Activated naive CD8-positive, alpha-beta T cell treated with anti-CD3 and anti-CD28 coated beads for 36 hours (primary cell): Measurements from ENCODE around the gene CCDC106. TPM values are rescaled to one million over a fixed set of nuclear protein-coding genes. Genes with fewer than 3 reads are reported as not detected.

Source experiments
- DNase-seq: peaks from one replicate; pipeline ENCODE4 v3.0.0; 2021
- H3K27ac Mint-ChIP-seq: one replicate; pipeline ENCODE4 v1.8.0; 2022; ENCODE audit warnings: mild to moderate bottlenecking, moderate library complexity, mixed read lengths
- H3K27me3 Mint-ChIP-seq: one replicate; pipeline ENCODE4 v1.8.0; 2022; ENCODE audit warnings: mild to moderate bottlenecking, mixed read lengths
- H3K36me3 Mint-ChIP-seq: one replicate; pipeline ENCODE4 v1.8.0; 2021; ENCODE audit warnings: mild to moderate bottlenecking, mixed read lengths
- H3K4me1 Mint-ChIP-seq: one replicate; pipeline ENCODE4 v1.8.0; 2021; ENCODE audit warnings: mixed read lengths
- H3K4me3 Mint-ChIP-seq: one replicate; pipeline ENCODE4 v1.8.0; 2022; ENCODE audit warnings: mild to moderate bottlenecking, moderate library complexity, mixed read lengths
- H3K9me3 Mint-ChIP-seq: one replicate; pipeline ENCODE4 v1.8.0; 2022; ENCODE audit warnings: mixed read lengths
- total RNA-seq, 2 experiments: library from RNA; stranded (reverse); gene quantifications; one replicate each; pipeline ENCODE4 v1.2.3, GENCODE V29; 2021

Gene CCDC106
- total RNA-seq, 2 experiments from 2014 or later, result 10.9 to 12.0 TPM

DNA sequence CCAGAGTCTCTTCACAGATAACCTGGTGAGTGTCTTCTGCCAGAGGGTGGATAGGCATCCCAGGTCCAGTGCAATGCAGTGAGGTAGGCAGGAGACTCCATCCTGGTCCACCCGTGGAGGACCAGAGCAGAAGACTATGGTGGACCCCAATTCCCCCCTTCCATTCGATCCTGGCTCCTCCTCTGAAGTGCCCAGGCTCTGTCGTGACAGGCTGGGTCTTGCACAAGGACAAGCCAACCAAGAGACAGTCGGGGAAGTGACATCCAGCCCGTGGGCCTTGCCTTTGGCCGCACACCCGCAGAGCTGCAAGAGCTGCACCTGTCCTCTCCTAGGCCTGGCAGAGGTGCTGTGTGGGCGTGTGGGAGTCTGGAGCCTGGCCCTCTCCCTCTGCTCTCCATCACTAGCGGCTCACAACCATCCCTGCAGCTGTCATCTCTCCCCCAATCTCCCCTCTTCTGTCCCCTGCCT is 26.8 kb upstream of the CCDC106 start:
- peaks cover 21% of the 10 kb centered on the region for H3K36me3 Mint-ChIP-seq
- peak overlapping the region; percentile 78 for H3K27ac Mint-ChIP-seq
- DNase-seq, result no peak
- peaks cover 38% of the 10 kb centered on the region for H3K4me1 Mint-ChIP-seq
- H3K4me3 Mint-ChIP-seq, result no peak overlapping the region
- no peaks in the 10 kb centered on the region for H3K9me3 Mint-ChIP-seq
- H3K27me3 Mint-ChIP-seq, result no peaks in the 10 kb centered on the region

DNA sequence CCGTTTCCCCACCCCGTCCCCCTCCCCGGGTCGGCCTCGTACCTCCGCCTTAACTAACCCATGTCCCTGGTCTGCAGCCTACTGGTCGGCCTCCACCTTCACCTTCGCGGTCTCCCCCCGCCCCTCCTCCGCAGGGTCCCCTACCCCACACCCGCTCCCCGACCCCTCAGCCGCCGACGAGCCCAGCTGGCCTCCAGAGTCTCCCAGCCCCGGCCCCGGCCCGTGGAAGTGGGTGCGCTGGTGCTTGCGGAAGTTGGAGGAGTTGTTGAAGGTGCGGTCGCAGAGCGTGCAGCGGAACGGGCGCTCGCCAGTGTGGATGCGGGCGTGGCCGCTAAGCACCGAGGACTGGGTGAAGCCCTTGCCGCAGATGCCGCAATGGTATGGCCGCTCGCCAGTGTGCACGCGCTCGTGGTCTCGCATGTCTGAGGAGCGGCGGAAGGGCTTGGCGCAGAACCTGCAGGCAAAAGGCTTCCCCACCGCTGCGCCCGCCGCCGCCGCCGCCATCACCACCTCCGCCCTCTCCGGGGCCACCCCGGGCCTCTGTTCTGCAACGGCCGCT is 26.3 kb upstream of the CCDC106 start:
- Mint-ChIP-seq H3K36me3 (peaks cover 19% of the 10 kb centered on the region), H3K4me3 (no peak overlapping the region), H3K9me3 (no peaks in the 10 kb centered on the region), H3K4me1 (peaks cover 44% of the 10 kb centered on the region), H3K27ac (no peak overlapping the region), H3K27me3 (peaks cover 1% of the 10 kb centered on the region)
- no peak for DNase-seq

DNA sequence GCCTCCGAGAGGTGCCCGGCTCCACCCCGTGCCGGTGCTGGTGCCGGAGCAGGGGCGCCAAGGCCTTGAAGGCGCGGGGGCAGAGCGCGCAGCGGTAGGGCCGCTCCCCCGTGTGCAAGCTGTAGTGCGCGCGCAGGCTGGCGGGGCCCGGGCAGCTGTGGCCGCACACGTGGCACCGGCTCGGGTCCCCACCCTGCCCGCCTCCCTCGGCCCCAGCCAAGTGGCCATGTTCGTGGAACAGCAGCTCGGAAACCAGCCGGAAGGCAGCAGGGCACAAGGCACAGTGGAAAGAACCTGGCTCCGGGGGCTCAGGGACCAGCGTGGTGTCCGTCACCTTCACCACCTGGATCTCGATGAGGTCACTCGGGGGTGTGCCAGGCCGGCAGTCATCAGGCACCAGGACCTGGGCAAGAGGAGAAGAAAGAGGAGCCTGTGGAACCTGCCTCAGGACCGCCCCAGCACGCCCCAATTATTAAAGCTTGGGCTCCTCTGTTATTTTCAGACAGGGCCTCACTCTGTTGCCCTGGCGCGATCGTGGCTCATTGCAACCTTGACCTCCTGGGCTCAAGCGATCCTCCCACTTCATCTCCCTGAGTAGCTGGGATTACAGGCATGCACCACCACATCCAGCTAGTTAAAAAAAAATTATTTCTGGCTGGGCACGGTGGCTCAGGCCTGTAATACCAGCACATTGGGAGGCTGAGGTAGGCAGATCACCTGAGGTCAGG is 25.6 kb upstream of the CCDC106 start:
- peaks cover 49% of the 10 kb centered on the region for H3K4me1 Mint-ChIP-seq
- DNase-seq, result no peak

DNA sequence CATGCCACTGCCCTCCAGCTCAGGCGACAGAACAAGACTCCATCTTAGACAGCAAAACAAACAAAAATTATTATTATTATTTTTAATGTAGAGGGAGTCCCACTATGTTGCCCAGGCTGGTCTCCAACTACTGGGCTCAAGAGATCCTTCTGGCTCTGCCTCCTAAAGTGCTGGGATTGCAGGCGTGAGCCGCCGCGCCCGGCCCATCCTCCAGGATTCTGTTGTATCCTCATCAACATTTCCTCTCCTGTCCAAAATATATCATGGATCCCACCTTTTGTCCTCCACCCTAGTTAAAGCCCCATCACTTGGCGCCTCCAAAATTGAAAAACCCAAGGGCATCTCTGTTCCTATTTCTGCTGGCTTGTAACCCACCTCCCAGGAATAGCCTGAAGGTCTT is 24.9 kb upstream of the CCDC106 start:
- Mint-ChIP-seq H3K4me3 (no peak overlapping the region), H3K9me3 (no peaks in the 10 kb centered on the region)

More for the DNA sequence above, 25.6 kb upstream of the CCDC106 start:
- peaks cover 6% of the 10 kb centered on the region for H3K27me3 Mint-ChIP-seq
- no peaks in the 10 kb centered on the region for H3K9me3 Mint-ChIP-seq
- no peak overlapping the region for H3K27ac Mint-ChIP-seq
- no peak overlapping the region for H3K4me3 Mint-ChIP-seq
- H3K36me3 Mint-ChIP-seq, result peaks cover 17% of the 10 kb centered on the region

DNA sequence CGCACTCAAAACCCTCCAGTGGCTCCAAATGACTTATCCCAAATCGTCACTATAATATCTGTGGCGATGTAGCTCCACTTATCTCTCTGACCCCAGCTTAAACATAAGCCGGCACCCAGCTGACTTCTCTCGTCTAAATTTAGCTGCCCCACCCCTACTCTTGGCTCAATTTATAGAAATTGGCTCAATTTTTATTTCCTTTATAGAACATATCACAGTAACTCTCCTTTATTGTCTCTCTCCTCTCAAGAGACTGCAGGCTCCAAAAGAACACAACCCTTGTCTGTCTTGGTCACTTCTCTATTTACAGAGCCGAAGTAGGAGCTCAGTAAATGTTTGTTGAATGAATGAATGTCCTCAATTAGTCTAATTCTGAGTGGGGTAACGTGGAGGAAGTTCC is 24.5 kb upstream of the CCDC106 start:
- peaks cover 17% of the 10 kb centered on the region for H3K36me3 Mint-ChIP-seq
- peaks cover 49% of the 10 kb centered on the region for H3K4me1 Mint-ChIP-seq
- no peak for DNase-seq
- no peak overlapping the region for H3K27ac Mint-ChIP-seq
- peak overlapping the region; percentile 95 for H3K4me3 Mint-ChIP-seq
- peaks cover 9% of the 10 kb centered on the region for H3K27me3 Mint-ChIP-seq
- H3K9me3 Mint-ChIP-seq, result no peaks in the 10 kb centered on the region

More for the DNA sequence above, 24.9 kb upstream of the CCDC106 start:
- Mint-ChIP-seq H3K36me3 (peaks cover 17% of the 10 kb centered on the region), H3K4me1 (peaks cover 49% of the 10 kb centered on the region), H3K27ac (no peak overlapping the region), H3K27me3 (peaks cover 9% of the 10 kb centered on the region)
- DNase-seq, result no peak

- DNase-seq, result peak; percentile 91
- H3K27me3 Mint-ChIP-seq, result peaks cover 9% of the 10 kb centered on the region
- no peaks in the 10 kb centered on the region for H3K9me3 Mint-ChIP-seq
- H3K4me3 Mint-ChIP-seq, result peak within 1 kb of the TSS; percentile 95
- H3K27ac Mint-ChIP-seq, result peak within 1 kb of the TSS; percentile 97
- peaks cover 17% of the 10 kb centered on the region for H3K36me3 Mint-ChIP-seq
- peaks cover 47% of the 10 kb centered on the region for H3K4me1 Mint-ChIP-seq
These were observed 23.7 kb upstream of the CCDC106 start, which contains the start of gene ZNF784 for GRCh38 chr19:55624109-55625003. ZNF784 (minus strand) TSS chr19:55624566; CDS start chr19:55624561, 5 bp downstream.

- H3K36me3 Mint-ChIP-seq, result peaks cover 12% of the 10 kb centered on the region
- no peak overlapping the region for H3K27ac Mint-ChIP-seq
- DNase-seq, result no peak
- peak overlapping the region; percentile 95 for H3K4me3 Mint-ChIP-seq
- peaks cover 9% of the 10 kb centered on the region for H3K27me3 Mint-ChIP-seq
- no peaks in the 10 kb centered on the region for H3K9me3 Mint-ChIP-seq
- peaks cover 43% of the 10 kb centered on the region for H3K4me1 Mint-ChIP-seq
These were observed 23.0 kb upstream of the CCDC106 start for GRCh38 chr19:55625004-55625326.

- DNase-seq, result peak; percentile 65
- H3K36me3 Mint-ChIP-seq, result peaks cover 2% of the 10 kb centered on the region
- H3K9me3 Mint-ChIP-seq, result no peaks in the 10 kb centered on the region
- peaks cover 9% of the 10 kb centered on the region for H3K27me3 Mint-ChIP-seq
- peak overlapping the region; percentile 53 for H3K4me3 Mint-ChIP-seq
- H3K4me1 Mint-ChIP-seq, result peaks cover 30% of the 10 kb centered on the region
- peak overlapping the region; percentile 78 for H3K27ac Mint-ChIP-seq
These were observed 21.7 kb upstream of the CCDC106 start for GRCh38 chr19:55626350-55626749.

DNA sequence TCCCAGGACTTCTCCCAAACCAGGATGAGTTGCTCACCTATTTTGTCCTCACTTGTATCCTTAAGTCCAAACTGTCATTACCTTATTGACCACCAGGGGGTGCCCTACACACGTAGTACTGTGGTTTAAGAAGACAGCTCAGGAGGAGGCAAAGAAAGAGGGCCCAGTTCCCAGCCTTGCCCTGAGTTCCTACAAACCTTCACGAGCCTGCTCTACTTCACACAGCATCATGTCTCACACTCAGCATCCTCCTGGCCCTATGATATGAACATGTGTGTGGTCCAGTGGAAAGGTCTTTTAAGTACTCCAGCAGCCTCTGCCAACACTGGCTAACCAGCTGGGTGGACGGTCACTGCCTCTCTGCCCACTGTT is 15.6 kb upstream of the CCDC106 start:
- Mint-ChIP-seq H3K36me3 (peaks cover 17% of the 10 kb centered on the region), H3K4me3 (no peak overlapping the region), H3K27ac (no peak overlapping the region), H3K4me1 (peaks cover 34% of the 10 kb centered on the region), H3K9me3 (no peaks in the 10 kb centered on the region), H3K27me3 (peaks cover 3% of the 10 kb centered on the region)
- DNase-seq, result peak; percentile 78

- Mint-ChIP-seq H3K4me1 (peaks cover 42% of the 10 kb centered on the region), H3K36me3 (peaks cover 27% of the 10 kb centered on the region)
These were observed 14.2 kb upstream of the CCDC106 start for GRCh38 chr19:55633861-55634260.

GRCh38 chr19:55635334-55635717 is 12.7 kb upstream of the CCDC106 start:
- Mint-ChIP-seq H3K9me3 (peaks cover 6% of the 10 kb centered on the region), H3K27me3 (no peaks in the 10 kb centered on the region), H3K4me3 (peak overlapping the region; percentile 100), H3K27ac (peak overlapping the region; percentile 100), H3K4me1 (peaks cover 53% of the 10 kb centered on the region), H3K36me3 (peaks cover 38% of the 10 kb centered on the region)
- no peak for DNase-seq

More at GRCh38 chr19:55633861-55634260, 14.2 kb upstream of the CCDC106 start:
- Mint-ChIP-seq H3K4me3 (no peak overlapping the region), H3K27ac (peak overlapping the region; percentile 82), H3K9me3 (peaks cover 3% of the 10 kb centered on the region), H3K27me3 (no peaks in the 10 kb centered on the region)
- no peak for DNase-seq

GRCh38 chr19:55635856-55636440 is 12.1 kb upstream of the CCDC106 start:
- Mint-ChIP-seq H3K4me1 (peaks cover 57% of the 10 kb centered on the region), H3K27me3 (no peaks in the 10 kb centered on the region)

GRCh38 chr19:55636723-55637122 is 11.3 kb upstream of the CCDC106 start:
- Mint-ChIP-seq H3K27ac (peak overlapping the region; percentile 100), H3K27me3 (peaks cover 5% of the 10 kb centered on the region), H3K9me3 (peaks cover 6% of the 10 kb centered on the region), H3K36me3 (peaks cover 43% of the 10 kb centered on the region), H3K4me3 (peak overlapping the region; percentile 100), H3K4me1 (peaks cover 54% of the 10 kb centered on the region)
- DNase-seq, result no peak

More at GRCh38 chr19:55635856-55636440, 12.1 kb upstream of the CCDC106 start:
- Mint-ChIP-seq H3K4me3 (peak overlapping the region; percentile 100), H3K27ac (peak overlapping the region; percentile 100), H3K36me3 (peaks cover 41% of the 10 kb centered on the region), H3K9me3 (peaks cover 6% of the 10 kb centered on the region)
- DNase-seq, result no peak

GRCh38 chr19:55637534-55637933 is 10.5 kb upstream of the CCDC106 start:
- DNase-seq, result no peak
- H3K4me3 Mint-ChIP-seq, result peak overlapping the region; percentile 30
- peaks cover 6% of the 10 kb centered on the region for H3K27me3 Mint-ChIP-seq
- H3K9me3 Mint-ChIP-seq, result peaks cover 6% of the 10 kb centered on the region
- H3K27ac Mint-ChIP-seq, result peak overlapping the region; percentile 71
- H3K36me3 Mint-ChIP-seq, result peaks cover 47% of the 10 kb centered on the region
- H3K4me1 Mint-ChIP-seq, result peaks cover 50% of the 10 kb centered on the region
